HG03565 (cell line): Measurements from ENCODE around the gene PROZ.
"Not testable (repeated sequence)": the region's sequence is repeated elsewhere in the genome, so short reads cannot be mapped to it uniquely, and the experiment has no call there.

ENCODE experiments used
- ATAC-seq: cut with Tn5 transposase; IDR thresholded peaks from one replicate; pipeline ENCODE4 v1.9.1; 2021; ENCODE audit warnings: mild to moderate bottlenecking, moderate library complexity; ENCODE audit not compliant: unreplicated experiment

Gene PROZ

DNA sequence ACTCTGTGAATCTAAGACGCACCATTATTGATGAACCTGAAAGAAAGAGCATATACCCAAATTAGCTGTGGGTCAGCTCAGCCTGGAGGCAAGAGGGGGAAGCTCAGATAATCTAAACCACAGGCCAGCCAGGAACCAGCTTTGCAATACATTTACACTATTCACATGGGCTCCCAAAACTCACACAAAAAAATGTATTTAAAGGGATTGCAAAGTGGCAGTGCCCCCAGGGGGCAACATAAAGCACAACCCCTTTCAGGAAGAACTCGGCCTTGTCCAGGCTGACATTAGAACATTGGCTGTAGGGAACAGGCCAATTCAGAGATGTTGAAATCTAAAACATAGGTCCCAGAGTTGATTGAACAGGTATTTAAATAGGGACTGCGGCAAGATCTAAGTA, 3.2 kb upstream of the PROZ start:
- no peak for ATAC-seq

DNA sequence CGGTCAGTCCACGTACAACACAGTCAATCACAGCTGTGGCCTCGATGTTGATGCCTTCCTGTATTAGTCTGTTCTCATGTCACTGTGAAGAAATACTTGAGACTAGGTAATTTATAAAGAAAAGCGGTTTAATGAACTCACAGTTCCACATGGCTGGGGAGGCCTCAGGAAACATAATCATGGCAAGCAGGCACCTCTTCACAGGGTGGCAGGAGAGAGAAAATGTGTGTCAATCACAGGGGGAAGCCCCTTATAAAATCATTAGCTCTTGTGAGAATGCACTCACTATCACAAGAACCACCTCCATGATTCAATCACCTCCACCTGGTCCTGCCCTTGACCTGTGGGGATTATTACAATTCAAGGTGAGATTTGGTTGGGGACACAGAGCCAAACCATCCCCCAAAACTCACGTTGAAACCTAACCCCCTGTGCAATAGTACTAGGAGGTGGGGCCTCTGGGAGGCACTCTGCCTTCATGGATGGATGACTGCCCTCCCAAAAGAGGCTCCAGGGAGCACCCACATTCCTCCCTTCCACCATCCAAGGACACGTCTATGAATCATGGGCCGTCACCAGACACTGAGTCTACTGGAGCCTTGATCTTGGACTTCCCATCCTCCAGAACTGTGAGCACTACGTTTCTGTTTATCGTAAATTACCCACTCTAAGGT, 2.3 kb upstream of the PROZ start:
- ATAC-seq, result no peak

DNA sequence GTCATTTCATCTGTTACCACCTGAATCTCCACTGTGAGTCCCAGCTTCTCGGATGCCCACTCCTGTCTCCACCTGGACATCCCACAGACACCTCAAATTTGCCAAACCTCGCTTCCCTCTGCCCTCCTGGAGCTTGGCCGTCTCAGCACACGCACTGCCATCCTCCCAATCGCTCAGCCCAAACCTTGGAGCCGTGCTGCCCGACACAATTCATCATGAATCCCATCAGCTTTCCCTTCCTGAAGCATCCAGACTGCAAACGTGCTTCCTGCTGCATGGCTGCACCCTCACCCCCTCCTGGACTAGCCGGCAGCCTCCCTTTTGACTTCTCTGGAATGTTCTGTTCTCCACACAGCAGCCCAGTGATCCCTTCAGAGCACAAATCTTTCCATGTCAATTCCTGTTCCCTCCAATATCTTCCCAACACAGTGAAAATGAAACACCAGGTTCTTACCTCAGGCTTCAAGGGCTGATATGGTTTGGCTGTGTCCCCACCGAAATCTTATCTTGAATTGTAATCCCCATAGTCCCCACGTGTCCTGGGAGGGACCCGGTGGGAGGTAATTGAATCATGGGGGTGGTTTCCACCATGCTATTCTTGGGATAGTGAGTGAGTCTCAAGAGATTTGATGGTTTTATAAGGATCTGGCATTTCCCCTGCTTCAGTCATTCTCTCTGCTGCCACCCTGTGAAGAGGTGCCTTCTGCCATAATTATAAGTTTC, 1.1 kb upstream of the PROZ start:
- no peak for ATAC-seq

DNA sequence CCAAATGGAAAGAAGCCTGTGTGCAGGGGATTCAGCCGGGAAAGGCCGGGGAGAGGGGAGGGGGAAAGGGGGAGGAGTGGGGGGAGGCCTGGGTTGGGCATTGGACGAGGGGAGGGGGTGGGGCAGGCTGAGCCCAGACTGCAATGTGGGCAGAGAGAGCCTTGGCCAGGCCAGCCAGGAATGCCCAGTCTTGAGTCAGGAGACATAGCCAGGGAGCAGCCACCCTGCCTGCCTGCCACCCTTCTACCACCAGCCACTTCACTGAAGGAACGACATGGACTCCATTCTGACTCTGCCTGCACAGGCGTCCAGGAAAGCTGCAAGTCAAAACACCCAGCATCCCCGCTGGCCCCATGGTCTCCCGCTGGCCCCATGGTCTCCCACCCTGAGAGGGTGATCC, 498 bp downstream of the PROZ start:
- no peak for ATAC-seq

DNA sequence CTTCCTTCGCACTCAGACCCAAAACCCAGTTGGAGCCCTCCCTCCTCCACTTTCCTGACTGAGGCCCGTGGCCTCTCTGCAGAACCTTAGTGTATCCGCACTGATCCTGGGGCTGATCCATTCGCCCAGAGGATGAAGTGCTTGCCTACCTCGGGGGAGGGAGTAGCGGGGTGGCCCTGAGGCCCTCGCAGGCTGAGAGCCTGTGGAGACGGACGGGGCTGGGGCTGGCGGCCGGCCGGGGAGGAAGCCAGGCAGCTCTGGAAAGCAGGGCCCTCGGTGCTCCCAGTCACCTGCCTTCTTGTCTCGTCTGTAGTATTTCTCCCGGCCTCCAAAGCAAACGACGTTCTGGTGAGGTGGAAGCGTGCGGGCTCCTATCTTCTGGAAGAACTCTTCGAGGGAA, 1.3 kb downstream of the PROZ start:
- no peak for ATAC-seq

DNA sequence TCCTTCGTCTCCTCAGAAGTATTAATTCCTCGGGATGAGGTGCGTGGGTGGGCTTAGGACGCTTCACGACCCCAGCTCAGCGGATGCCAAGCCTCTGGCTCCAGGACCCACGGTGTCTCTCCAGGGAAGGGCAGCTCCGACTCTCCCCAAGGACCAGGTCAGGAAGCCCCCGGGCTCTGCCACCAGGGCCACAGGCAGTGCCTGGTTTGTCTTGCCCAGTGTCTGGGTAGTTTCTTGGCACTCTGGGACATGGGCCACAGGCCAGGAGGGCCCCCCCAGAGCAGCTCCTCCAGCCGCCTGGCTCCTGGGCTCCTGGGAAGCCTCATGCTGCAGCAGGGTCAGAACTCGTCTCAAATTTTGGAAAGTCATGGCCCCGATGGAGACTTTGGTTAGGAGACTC, 2.5 kb downstream of the PROZ start:
- ATAC-seq, result no peak

DNA sequence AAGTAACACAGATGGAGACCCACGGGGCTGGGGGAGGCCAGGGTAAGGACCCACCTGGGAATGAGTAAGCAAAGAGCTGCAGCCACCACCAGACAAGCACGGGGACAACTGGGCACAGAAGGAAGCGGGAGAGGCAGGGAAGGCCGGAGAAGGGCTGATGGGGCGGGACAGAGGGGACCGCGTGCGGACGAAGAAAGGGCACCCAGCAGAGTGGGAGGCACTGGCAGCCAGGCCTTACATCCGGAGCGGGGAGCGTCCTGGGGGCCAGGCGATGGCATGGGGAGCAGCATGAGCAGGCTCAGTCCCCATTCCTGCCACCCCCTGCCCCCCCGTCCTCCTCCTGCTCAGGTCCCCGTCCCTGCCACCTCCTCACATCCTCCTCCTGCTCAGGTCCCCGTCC, 3.0 kb downstream of the PROZ start:
- ATAC-seq, result no peak

DNA sequence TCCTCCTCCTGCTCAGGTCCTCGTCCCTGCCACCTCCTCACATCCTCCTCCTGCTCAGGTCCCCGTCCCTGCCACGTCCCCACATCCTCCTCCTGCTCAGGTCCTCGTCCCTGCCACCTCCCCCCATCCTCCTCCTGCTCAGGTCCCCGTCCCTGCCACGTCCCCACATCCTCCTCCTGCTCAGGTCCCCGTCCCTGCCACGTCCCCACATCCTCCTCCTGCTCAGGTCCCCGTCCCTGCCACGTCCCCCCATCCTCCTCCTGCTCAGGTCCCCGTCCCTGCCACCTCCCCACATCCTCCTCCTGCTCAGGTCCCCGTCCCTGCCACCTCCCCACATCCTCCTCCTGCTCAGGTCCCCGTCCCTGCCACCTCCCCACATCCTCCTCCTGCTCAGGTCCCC, 3.5 kb downstream of the PROZ start:
- ATAC-seq, result not testable (repeated sequence)

DNA sequence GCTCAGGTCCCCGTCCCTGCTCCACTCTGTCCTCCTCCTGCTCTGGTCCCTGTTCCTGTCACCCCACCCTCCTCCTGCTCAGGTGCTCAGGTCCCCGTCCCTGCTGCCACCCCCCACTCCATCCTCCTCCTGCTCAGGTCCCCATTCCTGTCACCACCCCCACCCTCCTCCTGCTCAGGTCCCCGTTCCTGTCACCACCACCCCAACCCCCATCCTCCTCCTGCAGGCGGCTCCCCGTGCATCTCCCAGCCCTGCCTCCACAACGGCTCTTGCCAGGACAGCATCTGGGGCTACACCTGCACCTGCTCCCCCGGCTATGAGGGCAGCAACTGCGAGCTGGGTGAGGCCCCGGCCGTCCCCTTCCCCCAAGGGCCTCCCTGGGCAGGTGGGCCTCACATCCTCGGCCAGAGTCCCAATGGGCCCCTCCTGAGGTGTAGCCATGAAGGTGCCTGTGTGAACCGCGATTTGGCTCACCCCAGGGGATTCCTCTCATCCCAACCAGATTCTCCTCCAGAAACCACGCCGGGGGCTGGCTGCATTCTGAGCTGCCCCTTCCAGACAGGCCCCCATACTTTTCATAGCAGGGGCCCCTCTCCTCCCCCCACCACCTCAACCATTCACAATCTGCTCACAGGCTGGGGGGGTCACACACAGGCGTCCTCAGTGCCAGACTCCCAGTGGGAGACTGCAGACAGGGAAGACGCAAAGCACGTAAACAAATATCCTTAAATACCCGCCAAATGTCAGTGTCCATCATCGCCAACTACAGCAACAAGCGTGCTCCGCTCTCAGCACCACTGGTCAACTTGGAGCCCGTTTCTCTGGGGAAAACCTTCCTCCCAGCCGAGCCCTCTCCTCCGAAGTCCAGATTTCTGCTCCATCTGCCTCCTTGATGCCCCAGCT, 4.6 kb downstream of the PROZ start:
- no peak for ATAC-seq

DNA sequence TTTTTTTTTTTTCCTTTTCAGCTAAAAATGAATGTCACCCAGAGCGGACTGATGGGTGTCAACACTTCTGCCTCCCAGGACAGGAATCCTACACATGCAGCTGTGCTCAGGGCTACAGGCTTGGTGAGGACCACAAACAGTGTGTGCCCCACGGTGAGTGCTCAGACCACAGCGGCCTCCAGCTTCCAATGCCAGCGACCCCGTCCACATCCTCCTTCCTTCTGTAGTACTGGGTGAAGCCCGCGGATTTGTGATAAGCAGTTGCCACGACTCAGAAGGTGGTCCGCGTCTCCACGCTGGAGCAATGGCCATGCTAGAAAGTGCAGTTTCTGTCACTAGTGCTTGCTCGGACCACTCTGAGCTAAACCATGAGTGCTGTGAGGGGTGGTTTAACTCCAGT, 6.0 kb downstream of the PROZ start:
- ATAC-seq, result no peak

DNA sequence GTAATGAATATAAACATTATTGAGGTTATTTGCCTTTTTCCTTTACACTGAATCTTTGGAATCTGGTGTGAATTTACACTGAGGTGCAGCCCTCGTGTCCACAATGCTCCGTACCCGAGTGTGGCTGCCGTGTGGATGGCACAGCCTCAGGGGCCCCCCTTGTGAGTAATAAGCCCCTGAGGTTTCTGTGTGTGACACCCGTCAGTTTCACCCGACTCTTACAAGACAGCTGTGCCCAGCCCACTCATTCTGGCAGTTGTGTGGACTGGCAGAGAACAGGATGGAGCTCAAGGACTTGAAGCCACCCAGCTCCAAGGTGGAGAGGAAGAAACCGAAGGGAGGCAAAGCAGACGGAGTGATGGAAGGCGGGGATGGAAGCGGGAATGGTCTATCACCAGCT, 7.8 kb downstream of the PROZ start:
- no peak for ATAC-seq

DNA sequence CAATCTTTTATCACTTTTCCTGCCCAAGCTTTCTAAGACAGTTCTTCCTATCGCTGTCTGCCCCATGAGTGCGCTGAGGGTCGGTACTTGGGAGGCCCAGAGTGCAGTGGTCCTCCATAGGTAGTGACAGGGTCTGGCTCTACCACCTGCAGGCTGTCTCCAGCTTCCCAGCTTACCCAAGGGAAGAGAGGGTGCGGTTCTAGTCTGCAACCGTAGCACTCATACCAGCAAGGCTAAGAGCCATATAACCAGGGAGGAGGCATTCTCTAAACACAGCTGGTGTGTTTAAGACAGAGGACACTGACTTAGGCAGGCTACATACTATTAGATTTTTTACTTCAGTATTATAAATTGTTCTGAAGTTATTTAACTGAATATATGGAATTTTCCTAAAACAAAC, 8.2 kb downstream of the PROZ start:
- ATAC-seq, result no peak

DNA sequence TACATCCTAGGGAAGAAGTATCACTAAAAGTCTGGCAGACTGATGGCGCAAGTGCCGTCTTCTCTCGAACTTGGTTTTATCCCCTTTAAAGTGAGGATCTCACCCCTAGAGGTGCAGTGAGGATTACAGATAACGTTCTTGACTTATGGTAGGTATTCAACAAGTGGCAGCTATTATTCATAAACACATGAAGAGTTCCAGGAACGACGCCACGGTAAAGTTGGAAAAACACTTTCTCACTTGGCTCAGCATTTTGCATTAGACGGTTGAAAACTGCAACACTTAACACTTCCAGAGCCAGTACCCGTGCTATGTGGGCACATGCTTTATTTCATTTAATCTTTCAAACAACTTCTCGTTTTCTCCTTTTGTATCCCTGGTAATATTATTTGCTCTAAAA, 8.7 kb downstream of the PROZ start:
- no peak for ATAC-seq

DNA sequence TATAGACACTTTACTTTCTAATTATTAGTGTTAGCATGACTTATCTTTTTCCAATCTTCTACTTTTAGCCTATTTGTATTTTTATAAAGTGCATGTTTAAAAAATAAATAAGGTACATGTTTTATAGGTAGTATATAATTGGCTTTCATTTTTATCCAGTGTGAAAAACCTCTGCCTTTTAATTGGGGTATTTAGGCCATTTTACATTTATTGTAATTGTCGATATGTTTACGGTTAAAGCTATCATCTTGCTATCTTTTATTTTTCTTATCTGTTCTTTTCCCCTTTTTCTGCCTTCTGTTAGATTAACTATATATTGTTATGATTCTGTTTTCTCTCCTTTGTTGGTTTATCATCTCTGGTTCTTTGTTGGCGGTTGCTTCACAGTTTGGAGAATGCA, 9.1 kb downstream of the PROZ start:
- ATAC-seq, result no peak

DNA sequence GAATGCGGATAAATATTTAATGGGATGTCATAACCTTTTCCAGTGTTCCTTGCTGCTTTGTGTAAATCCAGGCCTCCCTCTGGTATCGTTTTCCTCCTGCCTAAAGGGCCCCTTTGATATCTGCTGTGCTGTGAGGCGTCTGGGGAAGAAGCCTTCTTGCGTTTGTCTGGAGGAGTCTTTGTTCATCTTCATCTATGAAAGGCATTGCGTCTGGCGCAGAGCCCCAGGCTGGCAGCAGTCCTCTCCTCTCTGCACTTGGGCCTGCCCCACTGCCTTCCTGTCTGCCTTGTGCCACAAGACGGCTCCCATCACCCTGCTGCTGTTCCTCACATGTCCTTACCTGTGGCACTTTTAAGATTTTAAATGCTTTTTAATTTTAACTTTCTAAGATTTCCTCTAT, 9.8 kb downstream of the PROZ start:
- no peak for ATAC-seq

DNA sequence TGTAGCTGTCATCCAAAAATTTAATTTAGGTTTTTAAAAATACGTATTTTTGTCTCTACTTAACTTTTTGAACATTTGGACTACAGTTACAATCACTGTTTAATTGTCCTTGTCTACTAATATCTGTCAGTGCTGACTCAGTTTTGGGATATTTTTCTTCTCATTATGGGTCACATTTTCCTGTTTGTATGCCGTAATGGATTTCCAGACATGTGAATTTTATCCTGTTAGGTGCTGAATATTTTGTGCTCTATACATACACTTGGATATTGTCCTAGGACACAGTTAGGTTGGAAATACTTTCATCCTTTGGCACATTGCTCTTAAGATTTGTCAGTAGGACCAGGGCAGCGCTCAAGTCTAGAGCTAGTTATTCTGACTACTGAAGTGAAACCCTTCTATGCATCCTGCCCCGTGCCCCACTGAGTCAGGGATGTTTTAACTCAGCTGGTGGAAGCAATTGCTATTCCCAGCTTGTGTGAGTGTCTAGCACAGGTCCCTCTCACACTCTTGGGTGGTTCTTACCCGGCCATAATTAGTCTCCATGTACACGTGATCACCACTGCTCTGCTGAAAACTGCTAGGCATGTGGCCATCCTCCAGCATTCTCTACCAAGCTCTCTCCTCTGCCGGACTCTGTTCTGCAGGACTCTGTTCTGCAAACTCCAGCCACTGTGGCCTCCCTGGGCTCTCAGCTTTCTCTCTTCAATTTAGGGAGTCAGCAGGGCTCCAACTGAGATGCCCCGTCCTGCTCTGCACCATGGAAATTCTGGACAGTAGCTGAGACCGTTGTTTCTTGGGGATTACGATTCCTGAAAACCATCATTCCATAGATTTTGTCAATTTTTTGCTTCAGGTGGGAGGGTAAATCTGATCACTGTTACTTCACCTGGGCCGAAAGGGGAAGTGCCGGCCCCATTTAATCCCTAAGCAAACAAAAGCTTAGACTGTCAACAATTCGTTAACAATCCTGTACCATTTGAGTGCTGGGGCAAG, 11.1 kb downstream of the PROZ start:
- no peak for ATAC-seq

DNA sequence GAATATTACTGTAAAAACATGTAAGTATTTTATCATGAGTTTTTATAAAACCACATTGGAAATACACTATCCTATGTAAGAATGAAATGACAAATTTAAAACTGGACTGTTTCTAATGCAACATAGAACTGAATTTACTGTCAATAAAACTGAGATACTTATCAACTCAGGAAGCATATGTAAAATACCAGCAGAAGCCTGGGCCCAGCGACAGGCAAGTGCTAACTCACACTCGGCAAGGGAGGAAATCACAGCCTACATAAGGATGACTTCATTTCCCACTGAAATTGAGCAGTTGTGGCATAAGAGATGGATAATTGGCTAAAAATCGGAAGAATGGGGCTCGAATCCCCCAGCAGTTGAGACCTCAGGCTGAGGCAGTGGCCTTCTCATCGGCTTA, 12.1 kb downstream of the PROZ start:
- no peak for ATAC-seq

DNA sequence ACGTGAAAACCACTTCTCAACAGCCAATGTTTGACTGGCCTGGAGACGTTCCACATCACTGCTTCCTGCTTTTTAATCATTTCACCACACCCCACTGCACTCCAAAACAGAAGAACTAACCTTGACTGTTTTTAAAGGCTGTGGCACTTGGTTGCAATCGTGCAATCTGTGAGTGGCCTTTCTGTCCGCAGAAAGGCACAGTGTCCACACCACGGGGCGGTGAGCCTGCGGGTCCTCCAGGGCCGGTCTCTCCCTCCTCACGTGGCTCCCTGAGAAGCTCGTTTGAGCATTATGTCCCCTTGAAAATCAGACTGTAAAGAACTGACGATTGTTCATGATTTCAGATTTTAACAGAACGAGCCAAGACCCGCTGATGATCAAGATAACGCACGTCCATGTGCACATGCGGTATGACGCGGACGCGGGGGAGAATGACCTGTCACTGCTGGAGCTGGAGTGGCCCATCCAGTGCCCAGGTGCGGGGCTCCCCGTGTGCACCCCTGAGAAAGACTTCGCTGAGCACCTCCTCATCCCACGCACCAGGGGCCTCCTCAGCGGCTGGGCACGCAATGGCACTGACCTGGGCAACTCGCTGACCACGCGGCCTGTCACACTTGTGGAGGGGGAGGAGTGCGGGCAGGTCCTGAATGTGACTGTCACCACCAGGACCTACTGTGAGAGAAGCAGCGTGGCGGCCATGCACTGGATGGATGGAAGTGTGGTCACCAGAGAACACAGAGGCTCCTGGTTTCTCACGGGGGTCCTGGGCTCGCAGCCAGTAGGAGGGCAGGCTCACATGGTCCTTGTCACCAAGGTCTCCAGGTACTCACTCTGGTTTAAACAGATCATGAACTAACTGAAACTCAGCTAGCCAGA, 13.0 kb downstream of the PROZ start:
- ATAC-seq, result no peak

DNA sequence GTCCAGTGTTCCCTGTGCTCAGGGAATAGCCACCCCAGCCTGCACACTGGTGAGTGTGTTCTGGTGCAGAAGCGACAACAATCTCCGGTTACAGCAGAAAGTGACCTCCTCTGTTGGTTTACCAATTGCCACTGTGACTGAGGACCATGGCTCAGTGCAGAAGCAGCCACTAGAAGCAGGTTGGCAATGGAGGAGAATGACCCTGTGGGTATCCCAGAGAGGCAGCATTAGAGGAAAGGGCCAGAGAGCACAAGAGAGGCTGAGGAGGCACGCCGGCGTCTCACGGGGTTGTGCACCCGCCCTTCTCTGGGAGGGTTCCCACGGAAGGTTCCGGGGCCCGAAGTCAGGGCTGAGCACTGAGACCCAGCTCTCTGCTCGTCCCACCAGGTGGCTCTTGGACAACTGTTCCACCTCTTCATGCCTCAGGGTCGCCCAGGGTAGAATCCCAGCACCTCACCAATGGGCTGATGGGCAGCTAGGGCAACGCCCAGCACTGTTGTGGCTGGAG, 14.0 kb downstream of the PROZ start:
- ATAC-seq, result no peak
